Nucleus accumbens (tissue), 56 donors: Measurements from ENCODE around the gene TESK2.
"Not testable (repeated sequence)": the region's sequence is repeated elsewhere in the genome, so short reads cannot be mapped to it uniquely, and the experiment has no call there.

Experiments
- DNase-seq, 56 donors: peaks; one replicate each; lab custom pipeline; 2025; lab: John Stamatoyannopoulos, UW

TESK2 gene

GRCh38 chr1:45490626-45491486 is at the start of gene TESK2:
Gene TESK2, minus strand, starts transcription at chr1:45491163. Its CDS starts 33,378 bp downstream, at chr1:45457785.
- peak; percentile 72 to 99 (median 98) for DNase-seq

GRCh38 chr1:45536886-45537285 is 45.9 kb upstream of the TESK2 start:
- DNase-seq = no peak

- no peak for DNase-seq
These were observed 45.2 kb upstream of the TESK2 start for GRCh38 chr1:45535988-45536766.

GRCh38 chr1:45531873-45532272 is 40.9 kb upstream of the TESK2 start:
- no peak for DNase-seq

GRCh38 chr1:45530632-45531135 is 39.7 kb upstream of the TESK2 start:
- DNase-seq = no peak

GRCh38 chr1:45526135-45526644 is 35.2 kb upstream of the TESK2 start:
- DNase-seq = no peak

- not testable (repeated sequence) for DNase-seq
These were observed 33.0 kb upstream of the TESK2 start for GRCh38 chr1:45523975-45524374.

- not testable (repeated sequence) for DNase-seq
These were observed 32.6 kb upstream of the TESK2 start for GRCh38 chr1:45523516-45523915.

GRCh38 chr1:45522324-45523104 is 31.6 kb upstream of the TESK2 start:
- no peak for DNase-seq

- peak; percentile 79 to 98 (median 94) for DNase-seq
These were observed 30.7 kb upstream of the TESK2 start, which contains the start of gene PRDX1 for GRCh38 chr1:45521413-45522323. Gene PRDX1, minus strand, starts transcription at chr1:45521884. Its CDS starts 2,841 bp downstream, at chr1:45519043.

GRCh38 chr1:45519774-45520173 is 28.8 kb upstream of the TESK2 start:
- DNase-seq = not testable (repeated sequence)

- peak in 2 of 56 donors; percentile 3 to 4 for DNase-seq
These were observed 27.9 kb upstream of the TESK2 start for GRCh38 chr1:45518910-45519309.

- not testable (repeated sequence) for DNase-seq
These were observed 27.4 kb upstream of the TESK2 start for GRCh38 chr1:45518366-45518765.

GRCh38 chr1:45516465-45516864 is 25.5 kb upstream of the TESK2 start:
- DNase-seq = no peak

GRCh38 chr1:45516036-45516435 is 25.1 kb upstream of the TESK2 start:
- no peak for DNase-seq

- DNase-seq = not testable (repeated sequence)
These were observed 22.7 kb upstream of the TESK2 start for GRCh38 chr1:45513532-45514260.

- peak in 25 of 56 donors; percentile 5 to 62 (median 21) for DNase-seq
These were observed 21.7 kb upstream of the TESK2 start for GRCh38 chr1:45512641-45513054.

- DNase-seq = peak in 26 of 56 donors; percentile 11 to 56 (median 20)
These were observed 20.1 kb upstream of the TESK2 start for GRCh38 chr1:45510972-45511527.
